GM12892 (cell line): ENCODE results near the gene SIGLECL1.

Source experiments
- POLR2A ChIP-seq: IDR thresholded peaks from 2 replicates; pipeline ENCODE4 v1.6.1; 2011; ENCODE audit warnings: low read depth, low read length, control low read depth
- POLR2AphosphoS5 ChIP-seq: IDR thresholded peaks from 2 replicates; pipeline ENCODE4 v1.6.1; 2011; ENCODE audit warnings: low read depth, low read length, control low read depth
- TAF1 ChIP-seq: IDR thresholded peaks from 2 replicates; pipeline ENCODE4 v1.6.1; 2011; ENCODE audit warnings: low read depth, mild to moderate bottlenecking, control low read depth, low read length, borderline replicate concordance

GRCh38 chr19:51219307-51219706, 31.6 kb upstream of the SIGLECL1 start:
- TF ChIP-seq POLR2AphosphoS5 = no peak
- TF ChIP-seq POLR2A = no peak
- TF ChIP-seq TAF1 = no peak
